ENCODE data around the gene CRYBA4.

DNA sequence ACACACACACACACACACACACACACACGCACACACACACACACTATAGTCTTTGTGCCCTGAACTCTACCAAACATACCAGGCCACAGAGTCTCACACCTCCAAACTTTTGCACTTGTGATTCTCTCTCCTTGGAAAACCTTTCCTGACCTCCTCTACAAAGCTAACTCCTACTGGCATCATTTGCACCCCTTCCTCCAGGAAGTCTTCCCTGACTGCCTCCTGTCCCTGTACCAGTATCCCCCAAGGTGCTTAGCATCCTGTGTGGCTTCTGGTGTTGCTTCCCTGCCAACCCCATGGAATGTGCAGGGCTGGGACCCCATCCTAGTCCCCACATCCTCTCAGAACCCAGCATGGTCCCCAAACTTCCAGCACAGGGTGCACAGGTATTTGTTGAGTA lies 40.7 kb upstream of the CRYBA4 start:
- TF ChIP-seq, protein P1, sequence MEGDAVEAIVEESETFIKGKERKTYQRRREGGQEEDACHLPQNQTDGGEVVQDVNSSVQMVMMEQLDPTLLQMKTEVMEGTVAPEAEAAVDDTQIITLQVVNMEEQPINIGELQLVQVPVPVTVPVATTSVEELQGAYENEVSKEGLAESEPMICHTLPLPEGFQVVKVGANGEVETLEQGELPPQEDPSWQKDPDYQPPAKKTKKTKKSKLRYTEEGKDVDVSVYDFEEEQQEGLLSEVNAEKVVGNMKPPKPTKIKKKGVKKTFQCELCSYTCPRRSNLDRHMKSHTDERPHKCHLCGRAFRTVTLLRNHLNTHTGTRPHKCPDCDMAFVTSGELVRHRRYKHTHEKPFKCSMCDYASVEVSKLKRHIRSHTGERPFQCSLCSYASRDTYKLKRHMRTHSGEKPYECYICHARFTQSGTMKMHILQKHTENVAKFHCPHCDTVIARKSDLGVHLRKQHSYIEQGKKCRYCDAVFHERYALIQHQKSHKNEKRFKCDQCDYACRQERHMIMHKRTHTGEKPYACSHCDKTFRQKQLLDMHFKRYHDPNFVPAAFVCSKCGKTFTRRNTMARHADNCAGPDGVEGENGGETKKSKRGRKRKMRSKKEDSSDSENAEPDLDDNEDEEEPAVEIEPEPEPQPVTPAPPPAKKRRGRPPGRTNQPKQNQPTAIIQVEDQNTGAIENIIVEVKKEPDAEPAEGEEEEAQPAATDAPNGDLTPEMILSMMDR (IDR thresholded peaks at IDR 0.05; ENCODE audit: borderline replicate concordance, extremely low read depth, low read length, poor library complexity, severe bottlenecking): no peak
- TF ChIP-seq EZH2 (IDR thresholded peaks at IDR 0.05; ENCODE audit: borderline replicate concordance, low read depth, low read length, severe bottlenecking): no peak

All from DND-41 (cell line).